SU-DHL-6 (cell line): ENCODE results near the gene CADM2.

Source experiments
- H2AFZ ChIP-seq: fragments of 200-600 bp; sonication (generic); 2 replicates; pipeline ENCODE4 v1.6.1; 2014; ENCODE audit warnings: low read depth, mild to moderate bottlenecking, moderate library complexity, mixed read lengths, antibody characterized with exemption, low read length; ENCODE audit not compliant: severe bottlenecking
- H3F3A ChIP-seq: fragments of 200-600 bp; shearing (Covaris generic); 2 replicates; pipeline ENCODE4 v1.6.0; 2016; ENCODE audit warnings: antibody characterized with exemption, mild to moderate bottlenecking; ENCODE audit not compliant: insufficient read depth
- H3K27ac ChIP-seq: fragments of 200-600 bp; sonication (generic); 2 replicates; pipeline ENCODE4 v1.5.1; 2016; ENCODE audit warnings: low read depth, mild to moderate bottlenecking, low read length, moderate library complexity, mixed read lengths
- H3K27me3 ChIP-seq: fragments of 200-600 bp; sonication (generic), shearing (Covaris generic); 2 replicates; pipeline ENCODE4 v1.6.0; 2014; ENCODE audit warnings: mild to moderate bottlenecking, low read length
- H3K36me3 ChIP-seq: fragments of 200-600 bp; sonication (generic); 2 replicates; pipeline ENCODE4 v1.6.1; 2014; ENCODE audit warnings: mild to moderate bottlenecking, low read length, mixed read lengths
- H3K4me2 ChIP-seq: fragments of 300-600, 200-600 bp; shearing (Covaris generic), sonication (generic); 2 replicates; pipeline ENCODE4 v1.6.0; 2014; ENCODE audit warnings: low read length, low read depth, mild to moderate bottlenecking; ENCODE audit not compliant: poor library complexity, severe bottlenecking
- H3K4me3 ChIP-seq: fragments of 200-600 bp; sonication (generic); 2 replicates; pipeline ENCODE4 v1.5.1; 2014; ENCODE audit warnings: antibody characterized with exemption, low read length, mild to moderate bottlenecking, mixed read lengths; ENCODE audit not compliant: insufficient read depth, poor library complexity, severe bottlenecking
- H3K79me2 ChIP-seq: fragments of 200-600 bp; sonication (generic); 2 replicates; pipeline ENCODE4 v1.6.1; 2014; ENCODE audit warnings: mild to moderate bottlenecking, low read length, moderate library complexity; ENCODE audit not compliant: insufficient read depth
- H3K9ac ChIP-seq: fragments of 200-600 bp; sonication (generic); 2 replicates; pipeline ENCODE4 v1.7.0; 2014; ENCODE audit warnings: mild to moderate bottlenecking, low read length
- H3K9me2 ChIP-seq: fragments of 200-600 bp; sonication (generic); replicated peaks from 2 replicates; pipeline ENCODE4 v1.6.1; 2014; ENCODE audit warnings: low read length; ENCODE audit not compliant: insufficient read depth
- H3K9me3 ChIP-seq: fragments of 200-600 bp; sonication (generic); 2 replicates; pipeline ENCODE4 v1.6.1; 2014; ENCODE audit warnings: low read length, mixed read lengths; ENCODE audit not compliant: insufficient read depth
- H4K20me1 ChIP-seq: fragments of 200-600 bp; sonication (generic); 2 replicates; pipeline ENCODE4 v1.6.1; 2014; ENCODE audit warnings: low read depth, mild to moderate bottlenecking, antibody characterized with exemption, low read length, moderate library complexity, mixed read lengths
- EZH2phosphoT487 ChIP-seq: fragments of 200-600 bp; sonication (generic), shearing (Covaris generic); conservative IDR thresholded peaks from 2 replicates; pipeline ENCODE4 v1.6.1; 2018; ENCODE audit warnings: mild to moderate bottlenecking, antibody characterized with exemption, low read length, moderate library complexity, mixed read lengths
- TF ChIP-seq, protein P1 (sequence below): fragments of 200-600 bp; sonication (generic); IDR thresholded peaks from one replicate; pipeline ENCODE4 v1.5.1; 2017; ENCODE audit warnings: antibody characterized with exemption, mild to moderate bottlenecking, low read length, moderate library complexity; ENCODE audit not compliant: insufficient read depth, poor library complexity, severe bottlenecking

The CADM2 gene

DNA sequence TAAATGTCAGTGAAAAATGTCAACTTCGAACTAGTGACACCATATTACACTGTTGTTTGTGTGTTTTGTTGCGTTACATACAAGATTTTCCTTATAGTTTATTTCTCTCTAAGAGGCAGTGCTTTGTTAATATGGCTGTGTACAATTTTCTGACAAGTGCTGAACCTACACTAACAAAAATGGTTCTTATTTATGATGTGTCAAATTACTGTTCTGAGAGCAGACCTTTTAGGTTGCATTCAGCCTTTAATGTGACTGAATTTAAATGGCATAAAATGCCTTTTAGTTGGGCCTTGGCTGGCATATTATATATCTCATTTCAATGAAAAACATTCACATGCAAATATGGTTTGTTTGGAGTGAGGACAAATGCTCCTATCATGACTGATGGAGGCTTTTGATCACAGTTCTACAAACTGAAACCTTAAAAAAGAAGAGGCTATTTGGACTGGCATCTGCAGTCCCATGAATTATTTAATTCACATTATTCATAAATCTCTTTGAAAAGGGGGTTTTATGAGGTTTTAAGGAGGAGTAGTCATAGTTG is 750.6 kb downstream of the CADM2 start:
- Histone ChIP-seq H3K79me2 (no peaks in the 10 kb centered on the region), H3K27me3 (no peaks in the 10 kb centered on the region), H3K4me3 (no peak overlapping the region), H3F3A (no peaks in the 10 kb centered on the region), H3K36me3 (no peaks in the 10 kb centered on the region), H2AFZ (no peak overlapping the region), H3K9me3 (no peaks in the 10 kb centered on the region), H4K20me1 (no peaks in the 10 kb centered on the region), H3K27ac (no peak overlapping the region), H3K9me2 (no peaks in the 10 kb centered on the region), H3K9ac (no peak overlapping the region), H3K4me2 (no peak overlapping the region)
- TF ChIP-seq, protein P1, sequence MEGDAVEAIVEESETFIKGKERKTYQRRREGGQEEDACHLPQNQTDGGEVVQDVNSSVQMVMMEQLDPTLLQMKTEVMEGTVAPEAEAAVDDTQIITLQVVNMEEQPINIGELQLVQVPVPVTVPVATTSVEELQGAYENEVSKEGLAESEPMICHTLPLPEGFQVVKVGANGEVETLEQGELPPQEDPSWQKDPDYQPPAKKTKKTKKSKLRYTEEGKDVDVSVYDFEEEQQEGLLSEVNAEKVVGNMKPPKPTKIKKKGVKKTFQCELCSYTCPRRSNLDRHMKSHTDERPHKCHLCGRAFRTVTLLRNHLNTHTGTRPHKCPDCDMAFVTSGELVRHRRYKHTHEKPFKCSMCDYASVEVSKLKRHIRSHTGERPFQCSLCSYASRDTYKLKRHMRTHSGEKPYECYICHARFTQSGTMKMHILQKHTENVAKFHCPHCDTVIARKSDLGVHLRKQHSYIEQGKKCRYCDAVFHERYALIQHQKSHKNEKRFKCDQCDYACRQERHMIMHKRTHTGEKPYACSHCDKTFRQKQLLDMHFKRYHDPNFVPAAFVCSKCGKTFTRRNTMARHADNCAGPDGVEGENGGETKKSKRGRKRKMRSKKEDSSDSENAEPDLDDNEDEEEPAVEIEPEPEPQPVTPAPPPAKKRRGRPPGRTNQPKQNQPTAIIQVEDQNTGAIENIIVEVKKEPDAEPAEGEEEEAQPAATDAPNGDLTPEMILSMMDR, result no peak
- no peak for TF ChIP-seq EZH2phosphoT487

DNA sequence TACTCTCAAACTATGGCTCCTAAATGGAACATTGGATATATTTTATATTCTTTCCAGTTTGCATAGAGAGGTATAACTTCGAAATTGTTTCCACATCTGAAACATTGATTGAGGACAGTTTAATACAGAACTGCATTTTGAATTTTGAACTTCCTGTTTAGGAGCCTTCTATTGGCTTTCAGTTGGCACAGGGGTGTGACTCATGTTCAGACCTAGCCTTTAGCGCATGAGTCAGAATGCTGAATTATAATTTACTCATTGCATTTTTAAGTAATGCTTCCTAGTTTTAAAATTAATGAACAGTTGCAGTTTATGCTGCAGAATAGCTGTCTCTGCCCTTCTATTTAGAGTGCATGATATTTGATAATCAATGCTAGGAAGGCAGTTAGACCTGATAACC is 751.7 kb downstream of the CADM2 start:
- no peaks in the 10 kb centered on the region for H3K79me2 ChIP-seq
- H3F3A ChIP-seq, result no peaks in the 10 kb centered on the region
- TF ChIP-seq, protein P1, result no peak
- no peak for TF ChIP-seq EZH2phosphoT487
- no peak overlapping the region for H3K4me2 ChIP-seq
- H3K36me3 ChIP-seq, result no peaks in the 10 kb centered on the region
- no peaks in the 10 kb centered on the region for H3K27me3 ChIP-seq
- H4K20me1 ChIP-seq, result no peaks in the 10 kb centered on the region
- no peak overlapping the region for H3K9ac ChIP-seq
- no peaks in the 10 kb centered on the region for H3K9me3 ChIP-seq
- no peak overlapping the region for H2AFZ ChIP-seq
- H3K4me3 ChIP-seq, result no peak overlapping the region
- H3K27ac ChIP-seq, result no peak overlapping the region
- H3K9me2 ChIP-seq, result no peaks in the 10 kb centered on the region

DNA sequence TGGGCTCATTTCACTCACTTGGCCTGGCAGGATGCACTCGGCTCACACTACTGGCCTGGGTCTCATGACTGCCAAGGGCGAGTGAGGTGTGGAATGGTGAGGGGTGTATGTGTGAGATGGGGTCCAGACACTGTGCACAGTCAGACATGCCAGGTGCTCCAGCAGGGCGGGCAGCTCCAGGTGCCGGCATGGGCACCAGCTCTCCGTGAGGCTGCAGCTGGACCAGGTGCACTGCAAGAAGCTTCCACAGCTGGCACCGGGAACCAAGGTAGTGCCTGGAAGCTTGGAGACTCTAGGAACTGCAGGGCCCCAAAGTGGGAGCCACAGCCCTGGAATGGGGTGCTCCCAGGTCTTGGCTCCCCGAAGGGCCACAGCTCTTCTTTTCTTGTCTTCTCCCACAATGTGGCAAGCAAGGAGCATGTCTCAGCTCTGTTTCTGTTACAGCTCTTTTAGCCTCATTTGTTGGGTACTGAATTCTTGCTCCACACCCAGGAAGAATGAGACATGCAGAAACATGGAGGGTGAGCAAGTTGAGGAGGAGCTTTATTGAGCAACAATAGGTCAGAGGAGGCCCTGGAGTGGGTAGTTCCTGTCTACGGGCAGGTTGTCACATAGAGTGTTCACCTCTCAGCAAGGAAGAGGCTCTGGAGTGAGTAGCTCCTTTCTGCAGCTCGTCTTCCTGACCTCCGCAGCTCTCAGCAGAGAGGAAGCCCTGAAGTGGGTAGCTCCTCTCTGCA is 762.8 kb downstream of the CADM2 start:
- no peaks in the 10 kb centered on the region for H3K9me2 ChIP-seq
- peaks cover 7% of the 10 kb centered on the region; the same call in 1 of the 2 replicates for H3K9me3 ChIP-seq
- H3K27me3 ChIP-seq, result no peaks in the 10 kb centered on the region
- H3K4me2 ChIP-seq, result no peak overlapping the region
- H3K9ac ChIP-seq, result no peak overlapping the region
- TF ChIP-seq, protein P1, result no peak
- TF ChIP-seq EZH2phosphoT487, result no peak
- no peak overlapping the region for H3K4me3 ChIP-seq
- no peaks in the 10 kb centered on the region for H3K79me2 ChIP-seq
- H3K27ac ChIP-seq, result no peak overlapping the region
- no peaks in the 10 kb centered on the region for H3F3A ChIP-seq
- no peaks in the 10 kb centered on the region for H3K36me3 ChIP-seq
- no peak overlapping the region for H2AFZ ChIP-seq
- H4K20me1 ChIP-seq, result no peaks in the 10 kb centered on the region
